GM21529 (cell line): Measurements from ENCODE around the gene ZNF536.

Source experiments
- ATAC-seq: cut with Tn5 transposase; IDR thresholded peaks from one replicate; pipeline ENCODE4 v1.9.1; 2021; ENCODE audit not compliant: unreplicated experiment

ZNF536 gene

GRCh38 chr19:30593975-30594745, 222.0 kb downstream of the ZNF536 start:
- no peak for ATAC-seq

GRCh38 chr19:30596268-30596667, 224.1 kb downstream of the ZNF536 start:
- no peak for ATAC-seq

GRCh38 chr19:30596813-30597399, 224.7 kb downstream of the ZNF536 start:
- no peak for ATAC-seq

- no peak for ATAC-seq
Observed at GRCh38 chr19:30598688-30599087, 226.5 kb downstream of the ZNF536 start.

- ATAC-seq: no peak
Observed at GRCh38 chr19:30602661-30603350, 230.6 kb downstream of the ZNF536 start.

GRCh38 chr19:30604657-30605056, 232.5 kb downstream of the ZNF536 start:
- ATAC-seq: no peak

- no peak for ATAC-seq
Observed at GRCh38 chr19:30605333-30605732, 233.1 kb downstream of the ZNF536 start.

GRCh38 chr19:30606114-30607050, 234.2 kb downstream of the ZNF536 start:
- ATAC-seq: no peak
